Prostate gland (tissue), 2 donors: ENCODE measurements around the gene SH2D2A.

Experiments used
- POLR2A ChIP-seq: fragments of 450-650 bp; IDR thresholded peaks from one replicate; pipeline ENCODE4 v1.6.1; 2016; ENCODE audit warnings: antibody characterized with exemption, mild to moderate bottlenecking
- POLR2AphosphoS5 ChIP-seq: sonication (generic); formaldehyde crosslinking; IDR thresholded peaks from one replicate; pipeline ENCODE4 v1.6.1; 2017; ENCODE audit warnings: antibody characterized with exemption
- TF ChIP-seq, protein P1 (sequence below), 4 experiments: fragments of 200-600 bp in 2 of 4; fragments of 450-650 bp in 2 of 4; sonication (generic) in 2 of 4; IDR thresholded peaks; 1 replicate in 3 of 4; 2 replicates in 1 of 4; pipeline ENCODE4 v1.5.1; 2016 to 2019; ENCODE audit warnings: antibody characterized with exemption in 4 of 4, mild to moderate bottlenecking in 2 of 4, moderate library complexity in 2 of 4

DNA sequence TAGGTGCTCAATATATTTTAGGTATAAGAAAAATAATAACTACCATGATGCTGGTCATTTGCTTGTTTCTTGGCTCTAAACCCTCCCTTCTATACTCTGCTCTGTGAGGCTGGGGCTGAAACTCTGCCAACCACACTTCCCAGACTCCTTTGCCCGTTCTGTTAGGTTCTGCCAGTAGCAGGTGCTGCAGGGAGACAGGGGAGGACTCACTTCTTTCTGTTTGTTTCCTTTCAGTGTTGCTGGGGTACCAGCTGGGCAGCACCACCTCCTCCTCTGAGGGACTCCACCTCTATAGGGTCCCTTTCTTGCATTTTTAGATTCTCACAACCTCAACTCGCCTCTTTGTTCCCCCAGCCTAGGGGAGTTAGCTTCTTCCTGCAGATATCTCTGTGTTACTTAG, 17.0 kb upstream of the SH2D2A start:
- TF ChIP-seq POLR2A, result no peak
- TF ChIP-seq, protein P1, sequence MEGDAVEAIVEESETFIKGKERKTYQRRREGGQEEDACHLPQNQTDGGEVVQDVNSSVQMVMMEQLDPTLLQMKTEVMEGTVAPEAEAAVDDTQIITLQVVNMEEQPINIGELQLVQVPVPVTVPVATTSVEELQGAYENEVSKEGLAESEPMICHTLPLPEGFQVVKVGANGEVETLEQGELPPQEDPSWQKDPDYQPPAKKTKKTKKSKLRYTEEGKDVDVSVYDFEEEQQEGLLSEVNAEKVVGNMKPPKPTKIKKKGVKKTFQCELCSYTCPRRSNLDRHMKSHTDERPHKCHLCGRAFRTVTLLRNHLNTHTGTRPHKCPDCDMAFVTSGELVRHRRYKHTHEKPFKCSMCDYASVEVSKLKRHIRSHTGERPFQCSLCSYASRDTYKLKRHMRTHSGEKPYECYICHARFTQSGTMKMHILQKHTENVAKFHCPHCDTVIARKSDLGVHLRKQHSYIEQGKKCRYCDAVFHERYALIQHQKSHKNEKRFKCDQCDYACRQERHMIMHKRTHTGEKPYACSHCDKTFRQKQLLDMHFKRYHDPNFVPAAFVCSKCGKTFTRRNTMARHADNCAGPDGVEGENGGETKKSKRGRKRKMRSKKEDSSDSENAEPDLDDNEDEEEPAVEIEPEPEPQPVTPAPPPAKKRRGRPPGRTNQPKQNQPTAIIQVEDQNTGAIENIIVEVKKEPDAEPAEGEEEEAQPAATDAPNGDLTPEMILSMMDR (IDR thresholded peaks at IDR 0.05), result no peak
- TF ChIP-seq POLR2AphosphoS5, result no peak
